ENCODE measurements around the gene STAMBP. TPM values are rescaled to one million over a fixed set of nuclear protein-coding genes. Genes with fewer than 3 reads are reported as not detected.

The STAMBP gene
- total and polyA plus RNA-seq, 2 of the 13 experiments (the other 11 are each of a cell fraction or from before 2014, with no cell fraction given), result 49.6 to 53.2 TPM

- TF ChIP-seq ZBTB37 (CRISPR knock-in tag; IDR thresholded peaks at IDR 0.05), result no peak
- peak; percentile 82 for TF ChIP-seq ZNF276 (CRISPR knock-in tag; IDR thresholded peaks at IDR 0.05; ENCODE audit: low read depth)
- TF ChIP-seq RARA (CRISPR knock-in tag; IDR thresholded peaks at IDR 0.05), result peak; percentile 32; the same call in 1 of the 2 replicates
- no peak for TF ChIP-seq SOX6 (IDR thresholded peaks at IDR 0.05)
- peak; percentile 48 for TF ChIP-seq SOX6 (CRISPR knock-in tag; IDR thresholded peaks at IDR 0.05)
- 0 out of 2 replicates have a peak, but pooled peaks have one; percentile 29 for TF ChIP-seq NCOA2 (CRISPR knock-in tag; IDR thresholded peaks at IDR 0.05)
- TF ChIP-seq ZNF20 (CRISPR knock-in tag; IDR thresholded peaks at IDR 0.05), result no peak
- TF ChIP-seq, protein P1, sequence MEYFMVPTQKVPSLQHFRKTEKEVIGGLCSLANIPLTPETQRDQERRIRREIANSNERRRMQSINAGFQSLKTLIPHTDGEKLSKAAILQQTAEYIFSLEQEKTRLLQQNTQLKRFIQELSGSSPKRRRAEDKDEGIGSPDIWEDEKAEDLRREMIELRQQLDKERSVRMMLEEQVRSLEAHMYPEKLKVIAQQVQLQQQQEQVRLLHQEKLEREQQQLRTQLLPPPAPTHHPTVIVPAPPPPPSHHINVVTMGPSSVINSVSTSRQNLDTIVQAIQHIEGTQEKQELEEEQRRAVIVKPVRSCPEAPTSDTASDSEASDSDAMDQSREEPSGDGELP (IDR thresholded peaks at IDR 0.05; ENCODE audit: borderline replicate concordance, low read depth), result peak; percentile 20; the same call in 1 of the 2 replicates
- peak; percentile 74 for TF ChIP-seq HNF4A (CRISPR knock-in tag; IDR thresholded peaks at IDR 0.05)
- TF ChIP-seq, protein P2, sequence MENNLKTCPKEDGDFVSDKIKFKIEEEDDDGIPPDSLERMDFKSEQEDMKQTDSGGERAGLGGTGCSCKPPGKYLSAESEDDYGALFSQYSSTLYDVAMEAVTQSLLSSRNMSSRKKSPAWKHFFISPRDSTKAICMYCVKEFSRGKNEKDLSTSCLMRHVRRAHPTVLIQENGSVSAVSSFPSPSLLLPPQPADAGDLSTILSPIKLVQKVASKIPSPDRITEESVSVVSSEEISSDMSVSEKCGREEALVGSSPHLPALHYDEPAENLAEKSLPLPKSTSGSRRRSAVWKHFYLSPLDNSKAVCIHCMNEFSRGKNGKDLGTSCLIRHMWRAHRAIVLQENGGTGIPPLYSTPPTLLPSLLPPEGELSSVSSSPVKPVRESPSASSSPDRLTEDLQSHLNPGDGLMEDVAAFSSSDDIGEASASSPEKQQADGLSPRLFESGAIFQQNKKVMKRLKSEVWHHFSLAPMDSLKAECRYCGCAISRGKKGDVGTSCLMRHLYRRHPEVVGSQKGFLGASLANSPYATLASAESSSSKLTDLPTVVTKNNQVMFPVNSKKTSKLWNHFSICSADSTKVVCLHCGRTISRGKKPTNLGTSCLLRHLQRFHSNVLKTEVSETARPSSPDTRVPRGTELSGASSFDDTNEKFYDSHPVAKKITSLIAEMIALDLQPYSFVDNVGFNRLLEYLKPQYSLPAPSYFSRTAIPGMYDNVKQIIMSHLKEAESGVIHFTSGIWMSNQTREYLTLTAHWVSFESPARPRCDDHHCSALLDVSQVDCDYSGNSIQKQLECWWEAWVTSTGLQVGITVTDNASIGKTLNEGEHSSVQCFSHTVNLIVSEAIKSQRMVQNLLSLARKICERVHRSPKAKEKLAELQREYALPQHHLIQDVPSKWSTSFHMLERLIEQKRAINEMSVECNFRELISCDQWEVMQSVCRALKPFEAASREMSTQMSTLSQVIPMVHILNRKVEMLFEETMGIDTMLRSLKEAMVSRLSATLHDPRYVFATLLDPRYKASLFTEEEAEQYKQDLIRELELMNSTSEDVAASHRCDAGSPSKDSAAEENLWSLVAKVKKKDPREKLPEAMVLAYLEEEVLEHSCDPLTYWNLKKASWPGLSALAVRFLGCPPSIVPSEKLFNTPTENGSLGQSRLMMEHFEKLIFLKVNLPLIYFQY (CRISPR knock-in tag; IDR thresholded peaks at IDR 0.05; ENCODE audit: borderline replicate concordance), result peak; percentile 58; the same call in 1 of the 2 replicates
- TF ChIP-seq DZIP1 (CRISPR knock-in tag; IDR thresholded peaks at IDR 0.05), result 0 out of 2 replicates have a peak, but pooled peaks have one; percentile 44
- TF ChIP-seq HOXA7 (CRISPR knock-in tag; IDR thresholded peaks at IDR 0.05), result no peak
- TF ChIP-seq, protein P3, sequence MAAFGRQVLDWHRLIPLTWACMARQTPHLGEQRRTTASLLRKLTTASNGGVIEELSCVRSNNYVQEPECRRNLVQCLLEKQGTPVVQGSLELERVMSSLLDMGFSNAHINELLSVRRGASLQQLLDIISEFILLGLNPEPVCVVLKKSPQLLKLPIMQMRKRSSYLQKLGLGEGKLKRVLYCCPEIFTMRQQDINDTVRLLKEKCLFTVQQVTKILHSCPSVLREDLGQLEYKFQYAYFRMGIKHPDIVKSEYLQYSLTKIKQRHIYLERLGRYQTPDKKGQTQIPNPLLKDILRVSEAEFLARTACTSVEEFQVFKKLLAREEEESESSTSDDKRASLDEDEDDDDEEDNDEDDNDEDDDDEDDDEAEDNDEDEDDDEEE (CRISPR knock-in tag; IDR thresholded peaks at IDR 0.05), result peak; percentile 58; the same call in 1 of the 2 replicates
- no peak for TF ChIP-seq NBN (conservative IDR thresholded peaks at IDR 0.05)
- no peak for TF ChIP-seq ARNT (IDR thresholded peaks at IDR 0.05)
- TF ChIP-seq KMT2A (CRISPR knock-in tag; IDR thresholded peaks at IDR 0.05), result peak; percentile 92
Observed at GRCh38 chr2:73779467-73780236, 49.1 kb upstream of the STAMBP start, which contains the start of gene DUSP11 (continued).
